Neural cell (in vitro differentiated cells): ENCODE measurements around the gene CD300LF. TPM values are rescaled to one million over a fixed set of nuclear protein-coding genes. Genes with fewer than 3 reads are reported as not detected.

ENCODE experiments used
- H2AFZ ChIP-seq: fragments of 200-600, 300-800 bp; sonication (generic), shearing (Covaris generic); 2 replicates; pipeline ENCODE4 v1.6.0; 2014; ENCODE audit warnings: low read depth, mild to moderate bottlenecking, antibody characterized with exemption, low read length, moderate library complexity
- H3F3A ChIP-seq: fragments of 200-600 bp; shearing (Covaris generic); 2 replicates; pipeline ENCODE4 v1.6.1; 2016; ENCODE audit warnings: mild to moderate bottlenecking, moderate library complexity, mixed read lengths, antibody characterized with exemption, low read length; ENCODE audit not compliant: insufficient read depth, poor library complexity, severe bottlenecking
- H3K27ac ChIP-seq: fragments of 200-600, 300-800 bp; sonication (generic), shearing (Covaris generic); 2 replicates; pipeline ENCODE4 v1.5.1; 2014; ENCODE audit warnings: mild to moderate bottlenecking, low read length, moderate library complexity
- H3K27me3 ChIP-seq: fragments of 300-800, 200-600 bp; sonication (generic), shearing (Covaris generic); 2 replicates; pipeline ENCODE4 v1.6.0; 2014; ENCODE audit warnings: mild to moderate bottlenecking, low read depth, low read length, moderate library complexity; ENCODE audit not compliant: insufficient read depth
- H3K36me3 ChIP-seq: fragments of 300-800, 200-600 bp; sonication (generic), shearing (Covaris generic); 2 replicates; pipeline ENCODE4 v1.5.1; 2014; ENCODE audit warnings: mild to moderate bottlenecking, antibody characterized with exemption, low read length, moderate library complexity; ENCODE audit not compliant: insufficient read depth
- H3K4me2 ChIP-seq: fragments of 300-800, 200-600 bp; sonication (generic), shearing (Covaris generic); 2 replicates; pipeline ENCODE4 v1.6.0; 2014; ENCODE audit warnings: mild to moderate bottlenecking, low read length
- H3K4me3 ChIP-seq: fragments of 300-800, 200-600 bp; sonication (generic), shearing (Covaris generic); 2 replicates; pipeline ENCODE4 v1.5.1; 2014; ENCODE audit warnings: mild to moderate bottlenecking, low read length, moderate library complexity
- H3K79me2 ChIP-seq: fragments of 200-600 bp; shearing (Covaris generic); replicated peaks from 2 replicates; pipeline ENCODE4 v1.6.0; 2014; ENCODE audit warnings: mild to moderate bottlenecking, low read length, moderate library complexity; ENCODE audit not compliant: insufficient read depth
- H3K9ac ChIP-seq: fragments of 300-800, 200-600 bp; sonication (generic), shearing (Covaris generic); 2 replicates; pipeline ENCODE4 v1.6.1; 2016; ENCODE audit warnings: mild to moderate bottlenecking, low read length, mixed read lengths
- H3K9me2 ChIP-seq: fragments of 200-600 bp; shearing (Covaris generic); 2 replicates; pipeline ENCODE4 v1.6.1; 2016; ENCODE audit warnings: mild to moderate bottlenecking, low read length, mixed read lengths; ENCODE audit not compliant: insufficient read depth
- H3K9me3 ChIP-seq: fragments of 200-600, 300-800 bp; sonication (generic), shearing (Covaris generic); 2 replicates; pipeline ENCODE4 v1.6.1; 2016; ENCODE audit warnings: mild to moderate bottlenecking, mixed run types, low read length, moderate library complexity, mixed read lengths
- H4K20me1 ChIP-seq: fragments of 200-600 bp; shearing (Covaris generic); 2 replicates; pipeline ENCODE4 v1.6.1; 2016; ENCODE audit warnings: mild to moderate bottlenecking, mixed run types; ENCODE audit not compliant: insufficient read depth
- EP300 ChIP-seq: fragments of 450-650 bp; conservative IDR thresholded peaks from 2 replicates; pipeline ENCODE4 v1.6.1; 2014; ENCODE audit warnings: antibody characterized with exemption, mild to moderate bottlenecking, moderate library complexity; ENCODE audit not compliant: poor library complexity, severe bottlenecking
- EZH2 ChIP-seq: fragments of 200-600, 300-800 bp; shearing (Covaris generic), sonication (generic); IDR thresholded peaks from 2 replicates; pipeline ENCODE4 v1.6.1; 2014; ENCODE audit warnings: antibody characterized with exemption, low read length, borderline replicate concordance, mild to moderate bottlenecking; ENCODE audit not compliant: insufficient read depth, poor library complexity, severe bottlenecking
- MXI1 ChIP-seq: fragments of 450-650 bp; conservative IDR thresholded peaks from 2 replicates; pipeline ENCODE4 v1.6.1; 2014; ENCODE audit warnings: antibody characterized with exemption, mild to moderate bottlenecking; ENCODE audit not compliant: poor library complexity, severe bottlenecking
- POLR2AphosphoS5 ChIP-seq: IDR thresholded peaks from 2 replicates; pipeline ENCODE4 v1.6.1; 2012
- RAD21 ChIP-seq: fragments of 450-650 bp; conservative IDR thresholded peaks from 2 replicates; pipeline ENCODE4 v1.6.1; 2014; ENCODE audit warnings: antibody characterized with exemption, mild to moderate bottlenecking, moderate library complexity
- SMC3 ChIP-seq: fragments of 450-650 bp; conservative IDR thresholded peaks from 2 replicates; pipeline ENCODE4 v1.6.1; 2014; ENCODE audit warnings: antibody characterized with exemption, mild to moderate bottlenecking, moderate library complexity; ENCODE audit not compliant: poor library complexity
- TAF1 ChIP-seq: IDR thresholded peaks from 2 replicates; pipeline ENCODE4 v1.6.1; 2012; ENCODE audit warnings: low read depth
- polyA plus RNA-seq: library from polyadenylated mRNA; depleted of rRNA; stranded (reverse); fragments of >200 nt; gene quantifications from 2 replicates; pipeline ENCODE4 v1.2.3, GENCODE V29; 2014
- TF ChIP-seq, protein P1 (sequence below): fragments of 450-650 bp; IDR thresholded peaks from 2 replicates; pipeline ENCODE4 v1.5.1; 2014; ENCODE audit warnings: antibody characterized with exemption, mild to moderate bottlenecking, moderate library complexity; ENCODE audit not compliant: poor library complexity, severe bottlenecking
- TF ChIP-seq, protein P2 (sequence below): IDR thresholded peaks from 2 replicates; pipeline ENCODE4 v1.6.1; 2012; ENCODE audit warnings: borderline replicate concordance

CD300LF gene
- polyA plus RNA-seq, 1 donor from 2014 or later = not detected

DNA sequence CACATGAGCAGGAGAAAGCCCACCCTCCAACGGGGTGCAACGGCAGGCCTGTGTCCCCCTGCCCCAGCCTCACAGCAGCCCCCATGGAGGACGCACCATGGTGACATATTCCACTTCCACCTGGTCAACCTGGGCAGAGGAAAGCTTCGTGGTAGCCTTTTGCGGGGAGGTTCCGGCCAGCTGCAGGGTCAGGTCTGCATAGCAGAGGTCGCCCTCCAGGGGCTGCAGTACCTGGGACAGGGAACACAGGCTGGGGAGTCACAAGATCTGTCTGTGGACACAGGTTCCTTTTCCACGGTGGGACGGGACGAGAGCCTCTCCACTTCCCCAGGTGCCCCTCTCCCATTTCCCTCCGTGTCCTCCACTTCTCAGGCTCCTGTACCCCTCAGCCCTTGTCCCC lies 17.1 kb downstream of the CD300LF start:
- Histone ChIP-seq H2AFZ (no peak overlapping the region), H3K4me3 (no peak overlapping the region), H3K9me2 (no peaks in the 10 kb centered on the region), H3K27me3 (no peaks in the 10 kb centered on the region), H3K9me3 (no peaks in the 10 kb centered on the region), H3K9ac (no peak overlapping the region), H3K4me2 (no peak overlapping the region), H3K79me2 (no peaks in the 10 kb centered on the region), H3F3A (no peaks in the 10 kb centered on the region), H3K36me3 (no peaks in the 10 kb centered on the region), H4K20me1 (no peaks in the 10 kb centered on the region), H3K27ac (no peak overlapping the region)
- no peak for TF ChIP-seq EZH2
- TF ChIP-seq MXI1 = no peak

DNA sequence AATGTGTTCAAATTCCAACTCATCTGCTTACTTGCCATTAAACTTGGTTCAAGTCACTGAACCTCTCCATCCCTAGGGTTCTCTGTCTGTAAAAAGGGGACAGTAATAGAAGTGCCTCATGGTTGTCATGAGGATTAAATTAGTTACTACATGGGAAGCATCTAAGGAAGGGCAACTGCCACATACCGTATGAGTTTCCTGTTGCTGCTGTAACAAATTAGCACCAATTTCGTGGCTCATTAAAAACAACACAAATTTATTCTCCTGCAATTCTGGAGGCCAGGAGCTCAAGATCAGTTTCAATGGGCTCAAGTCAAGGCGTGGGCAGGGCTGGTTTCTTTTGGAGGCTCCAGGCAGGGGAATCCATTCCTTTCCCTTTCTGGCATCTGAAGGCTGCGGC lies 18.6 kb downstream of the CD300LF start:
- H3K27me3 ChIP-seq = no peaks in the 10 kb centered on the region
- no peaks in the 10 kb centered on the region for H3K36me3 ChIP-seq
- H3F3A ChIP-seq = no peaks in the 10 kb centered on the region
- no peaks in the 10 kb centered on the region for H3K9me3 ChIP-seq
- TF ChIP-seq TAF1 (no peak), EZH2 (no peak), POLR2AphosphoS5 (no peak), SMC3 (no peak), MXI1 (no peak), RAD21 (no peak)
- TF ChIP-seq, protein P1, sequence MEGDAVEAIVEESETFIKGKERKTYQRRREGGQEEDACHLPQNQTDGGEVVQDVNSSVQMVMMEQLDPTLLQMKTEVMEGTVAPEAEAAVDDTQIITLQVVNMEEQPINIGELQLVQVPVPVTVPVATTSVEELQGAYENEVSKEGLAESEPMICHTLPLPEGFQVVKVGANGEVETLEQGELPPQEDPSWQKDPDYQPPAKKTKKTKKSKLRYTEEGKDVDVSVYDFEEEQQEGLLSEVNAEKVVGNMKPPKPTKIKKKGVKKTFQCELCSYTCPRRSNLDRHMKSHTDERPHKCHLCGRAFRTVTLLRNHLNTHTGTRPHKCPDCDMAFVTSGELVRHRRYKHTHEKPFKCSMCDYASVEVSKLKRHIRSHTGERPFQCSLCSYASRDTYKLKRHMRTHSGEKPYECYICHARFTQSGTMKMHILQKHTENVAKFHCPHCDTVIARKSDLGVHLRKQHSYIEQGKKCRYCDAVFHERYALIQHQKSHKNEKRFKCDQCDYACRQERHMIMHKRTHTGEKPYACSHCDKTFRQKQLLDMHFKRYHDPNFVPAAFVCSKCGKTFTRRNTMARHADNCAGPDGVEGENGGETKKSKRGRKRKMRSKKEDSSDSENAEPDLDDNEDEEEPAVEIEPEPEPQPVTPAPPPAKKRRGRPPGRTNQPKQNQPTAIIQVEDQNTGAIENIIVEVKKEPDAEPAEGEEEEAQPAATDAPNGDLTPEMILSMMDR = no peak
- TF ChIP-seq, protein P2, sequence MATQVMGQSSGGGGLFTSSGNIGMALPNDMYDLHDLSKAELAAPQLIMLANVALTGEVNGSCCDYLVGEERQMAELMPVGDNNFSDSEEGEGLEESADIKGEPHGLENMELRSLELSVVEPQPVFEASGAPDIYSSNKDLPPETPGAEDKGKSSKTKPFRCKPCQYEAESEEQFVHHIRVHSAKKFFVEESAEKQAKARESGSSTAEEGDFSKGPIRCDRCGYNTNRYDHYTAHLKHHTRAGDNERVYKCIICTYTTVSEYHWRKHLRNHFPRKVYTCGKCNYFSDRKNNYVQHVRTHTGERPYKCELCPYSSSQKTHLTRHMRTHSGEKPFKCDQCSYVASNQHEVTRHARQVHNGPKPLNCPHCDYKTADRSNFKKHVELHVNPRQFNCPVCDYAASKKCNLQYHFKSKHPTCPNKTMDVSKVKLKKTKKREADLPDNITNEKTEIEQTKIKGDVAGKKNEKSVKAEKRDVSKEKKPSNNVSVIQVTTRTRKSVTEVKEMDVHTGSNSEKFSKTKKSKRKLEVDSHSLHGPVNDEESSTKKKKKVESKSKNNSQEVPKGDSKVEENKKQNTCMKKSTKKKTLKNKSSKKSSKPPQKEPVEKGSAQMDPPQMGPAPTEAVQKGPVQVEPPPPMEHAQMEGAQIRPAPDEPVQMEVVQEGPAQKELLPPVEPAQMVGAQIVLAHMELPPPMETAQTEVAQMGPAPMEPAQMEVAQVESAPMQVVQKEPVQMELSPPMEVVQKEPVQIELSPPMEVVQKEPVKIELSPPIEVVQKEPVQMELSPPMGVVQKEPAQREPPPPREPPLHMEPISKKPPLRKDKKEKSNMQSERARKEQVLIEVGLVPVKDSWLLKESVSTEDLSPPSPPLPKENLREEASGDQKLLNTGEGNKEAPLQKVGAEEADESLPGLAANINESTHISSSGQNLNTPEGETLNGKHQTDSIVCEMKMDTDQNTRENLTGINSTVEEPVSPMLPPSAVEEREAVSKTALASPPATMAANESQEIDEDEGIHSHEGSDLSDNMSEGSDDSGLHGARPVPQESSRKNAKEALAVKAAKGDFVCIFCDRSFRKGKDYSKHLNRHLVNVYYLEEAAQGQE = no peak
- no peak overlapping the region for H3K4me2 ChIP-seq
- no peak overlapping the region for H3K4me3 ChIP-seq
- H3K27ac ChIP-seq = no peak overlapping the region
- H3K9me2 ChIP-seq = no peaks in the 10 kb centered on the region
- no peak overlapping the region for H3K9ac ChIP-seq
- H4K20me1 ChIP-seq = no peaks in the 10 kb centered on the region
- H3K79me2 ChIP-seq = no peaks in the 10 kb centered on the region
- H2AFZ ChIP-seq = no peak overlapping the region

DNA sequence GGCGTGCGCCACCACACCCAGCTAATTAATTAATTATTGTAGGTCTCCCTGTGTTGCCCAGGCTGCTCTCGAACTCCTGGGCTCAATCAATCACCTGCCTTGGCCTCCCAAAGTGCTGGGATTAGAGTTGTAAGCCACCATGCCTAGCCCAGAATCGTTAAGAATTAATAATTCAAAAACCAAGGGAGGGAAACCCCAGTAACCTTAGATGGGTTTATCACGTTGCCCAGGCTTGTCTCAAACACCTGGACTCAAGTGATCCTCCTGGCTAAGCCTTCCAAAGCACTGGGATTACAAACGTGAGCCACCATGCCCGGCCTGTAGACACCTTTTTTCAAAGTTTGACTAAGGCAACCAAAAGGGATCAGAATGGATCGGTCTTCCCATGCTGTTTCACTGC lies 21.6 kb downstream of the CD300LF start:
- H3K4me2 ChIP-seq = no peak overlapping the region
- no peaks in the 10 kb centered on the region for H3K9me3 ChIP-seq
- H3K27ac ChIP-seq = no peak overlapping the region
- H3K9ac ChIP-seq = no peak overlapping the region
- TF ChIP-seq, protein P1 = no peak
- TF ChIP-seq MXI1 = no peak
- TF ChIP-seq SMC3 = no peak
- TF ChIP-seq, protein P2 = no peak
- no peak for TF ChIP-seq RAD21
- no peak for TF ChIP-seq EZH2
- TF ChIP-seq POLR2AphosphoS5 = no peak
- no peak for TF ChIP-seq TAF1
- TF ChIP-seq EP300 = no peak
- H3K36me3 ChIP-seq = no peaks in the 10 kb centered on the region
- H3K27me3 ChIP-seq = no peaks in the 10 kb centered on the region
- no peaks in the 10 kb centered on the region for H3F3A ChIP-seq
- H3K9me2 ChIP-seq = no peaks in the 10 kb centered on the region
- no peak overlapping the region for H2AFZ ChIP-seq
- H3K79me2 ChIP-seq = no peaks in the 10 kb centered on the region
- H4K20me1 ChIP-seq = no peaks in the 10 kb centered on the region
- no peak overlapping the region for H3K4me3 ChIP-seq
